Activated CD8-positive, alpha-beta memory T cell treated with anti-CD3 and anti-CD28 coated beads, Interleukin-2, amount 50 U/mL, for 1 hour (primary cell): ENCODE data around the gene STAG3.
"Not testable (repeated sequence)": the region's sequence is repeated elsewhere in the genome, so short reads cannot be mapped to it uniquely, and the experiment has no call there.

Experiments
- DNase-seq: peaks from one replicate; pipeline ENCODE4 v3.0.0-alpha.2; 2020; ENCODE audit errors: extremely low read depth

STAG3 gene

DNA sequence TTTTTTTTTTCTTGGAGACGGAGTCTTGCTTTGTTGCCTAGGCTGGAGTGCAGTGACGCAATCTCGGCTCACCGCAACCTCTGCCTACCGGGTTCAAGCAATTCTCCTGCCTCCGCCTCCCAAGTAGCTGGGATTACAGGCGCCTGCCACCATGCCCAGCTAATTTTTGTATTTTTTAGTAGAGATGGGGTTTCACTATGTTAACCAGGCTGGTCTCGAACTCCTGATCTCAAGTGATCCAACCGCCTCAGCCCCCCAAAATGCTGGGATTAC is 69.1 kb downstream of the STAG3 start:
- DNase-seq = not testable (repeated sequence)

GRCh38 chr7:100247152-100247757 is 69.5 kb downstream of the STAG3 start:
- DNase-seq = no peak

DNA sequence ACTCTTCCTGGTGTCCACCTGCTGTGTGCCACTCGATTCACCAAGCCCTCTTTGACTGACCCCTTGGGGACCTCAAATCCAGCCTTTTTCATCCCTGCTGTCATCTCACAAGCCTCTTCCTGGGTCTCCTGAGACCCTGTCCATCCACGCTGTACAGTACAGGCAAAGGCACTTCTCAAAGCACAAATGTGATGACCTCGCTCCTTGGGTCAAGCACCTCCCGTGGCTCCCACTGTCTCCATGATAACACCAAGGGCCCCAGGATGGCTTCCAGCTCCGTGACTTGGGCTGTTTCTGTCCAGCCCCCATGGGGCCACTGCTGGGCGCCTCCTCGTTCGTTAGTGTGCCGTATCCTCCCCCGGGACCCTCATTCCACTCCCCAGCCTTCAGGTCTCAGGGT is 70.8 kb downstream of the STAG3 start:
- DNase-seq = no peak

- no peak for DNase-seq
These were observed 79.3 kb downstream of the STAG3 start for GRCh38 chr7:100257017-100257416.

GRCh38 chr7:100259984-100260383 is 82.3 kb downstream of the STAG3 start:
- not testable (repeated sequence) for DNase-seq

- DNase-seq = not testable (repeated sequence)
These were observed 85.2 kb downstream of the STAG3 start for GRCh38 chr7:100262896-100263295.
